HG03432 (cell line): ENCODE measurements around the gene PAIP2B.

Experiments
- ATAC-seq: cut with Tn5 transposase; IDR thresholded peaks from one replicate; pipeline ENCODE4 v1.9.1; 2021; ENCODE audit warnings: mild to moderate bottlenecking, moderate library complexity; ENCODE audit not compliant: unreplicated experiment

Gene PAIP2B

GRCh38 chr2:71154798-71155197 lies 72.1 kb downstream of the PAIP2B start:
- peak; percentile 85 for ATAC-seq

GRCh38 chr2:71154279-71154678 lies 72.6 kb downstream of the PAIP2B start:
- ATAC-seq: no peak

GRCh38 chr2:71153585-71154224 lies 73.2 kb downstream of the PAIP2B start:
- ATAC-seq: no peak

- ATAC-seq: no peak
Measured at GRCh38 chr2:71151620-71152019, 75.3 kb downstream of the PAIP2B start.

- ATAC-seq: no peak
Measured at GRCh38 chr2:71150082-71150816, 76.7 kb downstream of the PAIP2B start.

GRCh38 chr2:71148506-71149063 lies 78.3 kb downstream of the PAIP2B start:
- ATAC-seq: no peak

- no peak for ATAC-seq
Measured at GRCh38 chr2:71143782-71144181, 83.1 kb downstream of the PAIP2B start.

- no peak for ATAC-seq
Measured at GRCh38 chr2:71136174-71136573, 90.7 kb downstream of the PAIP2B start.

- no peak for ATAC-seq
Measured at GRCh38 chr2:71133603-71134002, 93.3 kb downstream of the PAIP2B start.
